Liver (tissue), 9 donors: Measurements from ENCODE around the gene SAYSD1. TPM values are rescaled to one million over a fixed set of nuclear protein-coding genes. Genes with fewer than 3 reads are reported as not detected.

Experiments
- DNase-seq: peaks from one replicate; pipeline ENCODE4 v3.0.0-alpha.2; 2017; ENCODE audit warnings: low spot score
- H3K27ac ChIP-seq, 2 donors: one replicate each; pipeline ENCODE4 v1.7.0; 2013; ENCODE audit warnings: inconsistent platforms in 2 of 2, low read length in 2 of 2, control low read depth in 1 of 2, low read depth in 1 of 2, mild to moderate bottlenecking in 1 of 2
- H3K27me3 ChIP-seq, 4 donors: one replicate each; pipeline versions ENCODE4 v1.6.1 to v1.7.0; 2013; ENCODE audit warnings: low read length in 3 of 4, inconsistent platforms in 1 of 4, mild to moderate bottlenecking in 1 of 4, moderate library complexity in 1 of 4; ENCODE audit not compliant: control insufficient read depth in 4 of 4, insufficient read depth in 4 of 4
- H3K36me3 ChIP-seq, 4 donors: one replicate each; pipeline versions ENCODE4 v1.6.1 to v1.7.0; 2013; ENCODE audit warnings: low read length in 3 of 4, mild to moderate bottlenecking in 3 of 4, low read depth in 1 of 4, moderate library complexity in 1 of 4; ENCODE audit not compliant: control insufficient read depth in 4 of 4, insufficient read depth in 3 of 4
- H3K4me1 ChIP-seq, 4 donors: one replicate each; pipeline versions ENCODE4 v1.6.1 to v1.7.0; 2013; ENCODE audit warnings: low read length in 3 of 4, mild to moderate bottlenecking in 3 of 4, moderate library complexity in 1 of 4; ENCODE audit not compliant: control insufficient read depth in 4 of 4, insufficient read depth in 4 of 4
- H3K4me3 ChIP-seq, 3 donors: one replicate each; pipeline versions ENCODE4 v1.6.1 to v1.7.0; 2013; ENCODE audit warnings: low read length in 3 of 3, control low read depth in 1 of 3, low read depth in 1 of 3, mild to moderate bottlenecking in 1 of 3
- H3K9ac ChIP-seq, 2 donors: one replicate each; pipeline ENCODE4 v1.7.0; 2013; ENCODE audit warnings: low read length in 2 of 2, mild to moderate bottlenecking in 2 of 2, moderate library complexity in 2 of 2, control low read depth in 1 of 2, low read depth in 1 of 2
- H3K9me3 ChIP-seq, 4 donors: one replicate each; pipeline versions ENCODE4 v1.6.1 to v1.7.0; 2013; ENCODE audit warnings: low read length in 3 of 4; ENCODE audit not compliant: control insufficient read depth in 4 of 4
- EGR1 ChIP-seq, 2 donors: IDR thresholded peaks; 2 replicates each; pipeline ENCODE4 v1.6.1; 2016 to 2018; ENCODE audit warnings: antibody characterized with exemption in 2 of 2, low read depth in 2 of 2
- FOXA1 ChIP-seq: IDR thresholded peaks from 2 replicates; pipeline ENCODE4 v1.6.1; 2016; ENCODE audit warnings: antibody characterized with exemption
- FOXA2 ChIP-seq: IDR thresholded peaks from 2 replicates; pipeline ENCODE4 v1.6.1; 2016; ENCODE audit warnings: antibody characterized with exemption
- GABPA ChIP-seq, 2 donors: IDR thresholded peaks in 1 of 2; conservative IDR thresholded peaks in 1 of 2; 2 replicates each; pipeline ENCODE4 v1.6.1; 2016; ENCODE audit warnings: antibody characterized with exemption in 2 of 2, mild to moderate bottlenecking in 1 of 2, moderate library complexity in 1 of 2
- HNF4A ChIP-seq, 2 donors: conservative IDR thresholded peaks; 2 replicates each; pipeline ENCODE4 v1.6.1; 2016; ENCODE audit warnings: antibody characterized with exemption in 2 of 2, mild to moderate bottlenecking in 2 of 2
- HNF4G ChIP-seq: IDR thresholded peaks from 2 replicates; pipeline ENCODE4 v1.6.1; 2016; ENCODE audit warnings: antibody characterized with exemption
- JUND ChIP-seq, 2 donors: IDR thresholded peaks; 2 replicates each; pipeline ENCODE4 v1.6.1; 2016; ENCODE audit warnings: antibody characterized with exemption in 2 of 2
- NR2F2 ChIP-seq: IDR thresholded peaks from 2 replicates; pipeline ENCODE4 v1.6.1; 2016; ENCODE audit warnings: antibody characterized with exemption
- RAD21 ChIP-seq, 2 donors: IDR thresholded peaks; 2 replicates each; pipeline ENCODE4 v1.6.1; 2016; ENCODE audit warnings: antibody characterized with exemption in 2 of 2, mild to moderate bottlenecking in 2 of 2
- RXRA ChIP-seq, 2 donors: IDR thresholded peaks; 2 replicates each; pipeline ENCODE4 v1.6.1; 2017 to 2018; ENCODE audit warnings: antibody characterized with exemption in 2 of 2, mild to moderate bottlenecking in 1 of 2
- SP1 ChIP-seq: IDR thresholded peaks from 2 replicates; pipeline ENCODE4 v1.6.1; 2018; ENCODE audit warnings: antibody characterized with exemption, mild to moderate bottlenecking
- TAF1 ChIP-seq: conservative IDR thresholded peaks from 2 replicates; pipeline ENCODE4 v1.6.1; 2016; ENCODE audit warnings: antibody characterized with exemption, mild to moderate bottlenecking
- YY1 ChIP-seq: IDR thresholded peaks from 2 replicates; pipeline ENCODE4 v1.6.1; 2016; ENCODE audit warnings: antibody characterized with exemption, mild to moderate bottlenecking
- WGBS: extraction: QIAGEN DNeasy Blood & Tissue Kit; methylation state at CpG from one replicate; pipeline ENCODE4 v1.1.7; 2013; 5-methylcytosine and 5-hydroxymethylcytosine counted together
- polyA plus RNA-seq, 2 donors: library from polyadenylated mRNA; stranded (reverse) in 1 of 2; unstranded in 1 of 2; fragments of 200-250 nt in 1 of 2; fragments of >200 nt in 1 of 2; fragmentation: Nextera tagmentation in 1 of 2; extraction: Ambion mirVana in 1 of 2; gene quantifications; one replicate each; pipeline versions ENCODE4 v1.2.1 to v1.2.3, GENCODE V29; 2013 to 2015
- total RNA-seq, 2 donors: library from RNA; depleted of rRNA; stranded (reverse); fragments of >200 nt; gene quantifications; one replicate each; pipeline ENCODE4 v1.2.3, GENCODE V29; 2014
- TF ChIP-seq, protein P1 (sequence below): IDR thresholded peaks from 2 replicates; pipeline ENCODE4 v1.6.1; 2016; ENCODE audit warnings: antibody characterized with exemption, mild to moderate bottlenecking
- TF ChIP-seq, protein P2 (sequence below): IDR thresholded peaks from 2 replicates; pipeline ENCODE4 v1.6.1; 2016; ENCODE audit warnings: antibody characterized with exemption
- TF ChIP-seq, protein P3 (sequence below): IDR thresholded peaks from 2 replicates; pipeline ENCODE4 v1.6.1; 2016; ENCODE audit warnings: antibody characterized with exemption
- TF ChIP-seq, protein P4 (sequence below): IDR thresholded peaks from 2 replicates; pipeline ENCODE4 v1.6.1; 2016; ENCODE audit warnings: antibody characterized with exemption
- TF ChIP-seq, protein P5 (sequence below): fragments of 150-350 bp; IDR thresholded peaks from 2 replicates; pipeline ENCODE4 v1.5.1; 2017; ENCODE audit warnings: improper control_type of control experiment, low read depth, low read length; ENCODE audit not compliant: missing input control
- donor health status: healthy.
- donor health status: healthy.
- donor health status: healthy.
- donor health status: healthy.
- donor health status: healthy.

The SAYSD1 gene
- total and polyA plus RNA-seq, 4 donors, result 6.5 to 12.2 (median 9.3) TPM

DNA sequence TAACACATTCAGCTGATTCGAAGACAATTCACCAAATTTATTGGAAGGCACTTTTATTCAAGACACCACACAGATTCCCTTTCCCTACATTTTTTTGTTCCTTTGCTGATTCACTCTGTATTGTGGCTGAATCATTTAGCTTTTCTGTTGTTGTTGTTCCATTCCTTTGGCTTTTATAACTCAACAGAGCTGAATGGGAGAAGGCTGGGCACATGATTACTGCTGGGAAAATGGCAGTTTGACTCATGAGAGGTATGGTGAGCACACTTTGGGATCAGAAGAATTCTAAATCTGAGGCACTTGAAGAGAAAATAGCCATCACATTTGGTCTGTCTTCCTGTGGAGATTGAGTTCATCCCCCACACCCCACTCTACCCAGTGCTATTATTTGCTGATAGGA lies 15.7 kb upstream of the SAYSD1 start:
- H3K36me3 ChIP-seq, result no peaks in the 10 kb centered on the region
- no peak overlapping the region for H3K27ac ChIP-seq
- no peak for DNase-seq
- no peak overlapping the region for H3K4me3 ChIP-seq
- H3K9ac ChIP-seq, result no peak overlapping the region
- no peaks in the 10 kb centered on the region for H3K4me1 ChIP-seq
- no peak for TF ChIP-seq FOXA1
- no peaks in the 10 kb centered on the region for H3K27me3 ChIP-seq
- no peaks in the 10 kb centered on the region for H3K9me3 ChIP-seq
- WGBS, result 84% methylated on average over 1 of the region's 1 CpG

DNA sequence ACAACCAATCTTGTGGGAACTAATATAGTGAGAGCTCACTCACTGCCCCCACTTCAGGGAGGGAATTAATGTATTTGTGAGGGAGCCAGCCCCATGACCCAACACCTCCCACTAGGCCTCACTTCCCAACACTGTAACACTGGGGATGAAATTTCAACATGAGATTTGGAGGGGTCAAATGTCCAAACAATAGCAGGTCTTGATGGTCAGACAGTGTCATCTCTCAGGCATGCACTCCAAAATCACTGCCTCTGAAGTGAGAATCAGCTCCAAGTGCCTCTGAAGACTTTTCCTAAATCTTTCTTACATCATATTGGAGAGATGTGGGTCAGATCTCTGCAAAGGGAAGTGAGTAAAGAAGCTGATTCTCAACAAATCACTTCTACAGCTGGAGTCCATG lies 13.8 kb upstream of the SAYSD1 start:
- H3K27ac ChIP-seq, result no peak overlapping the region
- no peaks in the 10 kb centered on the region for H3K36me3 ChIP-seq
- TF ChIP-seq YY1 (no peak), HNF4G (no peak), SP1 (no peak), EGR1 (IDR thresholded peaks at IDR 0.05; ENCODE audit: low read depth in 2 of 2) (no peak), JUND (IDR thresholded peaks at IDR 0.05) (no peak), NR2F2 (no peak), FOXA1 (no peak), RXRA (IDR thresholded peaks at IDR 0.05) (no peak), TAF1 (no peak), GABPA (IDR thresholded peaks at IDR 0.05 in 1 of 2, conservative IDR thresholded peaks at IDR 0.05 in 1 of 2) (no peak), HNF4A (conservative IDR thresholded peaks at IDR 0.05) (no peak), RAD21 (IDR thresholded peaks at IDR 0.05) (no peak), FOXA2 (no peak)
- TF ChIP-seq, protein P1, sequence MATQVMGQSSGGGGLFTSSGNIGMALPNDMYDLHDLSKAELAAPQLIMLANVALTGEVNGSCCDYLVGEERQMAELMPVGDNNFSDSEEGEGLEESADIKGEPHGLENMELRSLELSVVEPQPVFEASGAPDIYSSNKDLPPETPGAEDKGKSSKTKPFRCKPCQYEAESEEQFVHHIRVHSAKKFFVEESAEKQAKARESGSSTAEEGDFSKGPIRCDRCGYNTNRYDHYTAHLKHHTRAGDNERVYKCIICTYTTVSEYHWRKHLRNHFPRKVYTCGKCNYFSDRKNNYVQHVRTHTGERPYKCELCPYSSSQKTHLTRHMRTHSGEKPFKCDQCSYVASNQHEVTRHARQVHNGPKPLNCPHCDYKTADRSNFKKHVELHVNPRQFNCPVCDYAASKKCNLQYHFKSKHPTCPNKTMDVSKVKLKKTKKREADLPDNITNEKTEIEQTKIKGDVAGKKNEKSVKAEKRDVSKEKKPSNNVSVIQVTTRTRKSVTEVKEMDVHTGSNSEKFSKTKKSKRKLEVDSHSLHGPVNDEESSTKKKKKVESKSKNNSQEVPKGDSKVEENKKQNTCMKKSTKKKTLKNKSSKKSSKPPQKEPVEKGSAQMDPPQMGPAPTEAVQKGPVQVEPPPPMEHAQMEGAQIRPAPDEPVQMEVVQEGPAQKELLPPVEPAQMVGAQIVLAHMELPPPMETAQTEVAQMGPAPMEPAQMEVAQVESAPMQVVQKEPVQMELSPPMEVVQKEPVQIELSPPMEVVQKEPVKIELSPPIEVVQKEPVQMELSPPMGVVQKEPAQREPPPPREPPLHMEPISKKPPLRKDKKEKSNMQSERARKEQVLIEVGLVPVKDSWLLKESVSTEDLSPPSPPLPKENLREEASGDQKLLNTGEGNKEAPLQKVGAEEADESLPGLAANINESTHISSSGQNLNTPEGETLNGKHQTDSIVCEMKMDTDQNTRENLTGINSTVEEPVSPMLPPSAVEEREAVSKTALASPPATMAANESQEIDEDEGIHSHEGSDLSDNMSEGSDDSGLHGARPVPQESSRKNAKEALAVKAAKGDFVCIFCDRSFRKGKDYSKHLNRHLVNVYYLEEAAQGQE, result no peak
- TF ChIP-seq, protein P2, sequence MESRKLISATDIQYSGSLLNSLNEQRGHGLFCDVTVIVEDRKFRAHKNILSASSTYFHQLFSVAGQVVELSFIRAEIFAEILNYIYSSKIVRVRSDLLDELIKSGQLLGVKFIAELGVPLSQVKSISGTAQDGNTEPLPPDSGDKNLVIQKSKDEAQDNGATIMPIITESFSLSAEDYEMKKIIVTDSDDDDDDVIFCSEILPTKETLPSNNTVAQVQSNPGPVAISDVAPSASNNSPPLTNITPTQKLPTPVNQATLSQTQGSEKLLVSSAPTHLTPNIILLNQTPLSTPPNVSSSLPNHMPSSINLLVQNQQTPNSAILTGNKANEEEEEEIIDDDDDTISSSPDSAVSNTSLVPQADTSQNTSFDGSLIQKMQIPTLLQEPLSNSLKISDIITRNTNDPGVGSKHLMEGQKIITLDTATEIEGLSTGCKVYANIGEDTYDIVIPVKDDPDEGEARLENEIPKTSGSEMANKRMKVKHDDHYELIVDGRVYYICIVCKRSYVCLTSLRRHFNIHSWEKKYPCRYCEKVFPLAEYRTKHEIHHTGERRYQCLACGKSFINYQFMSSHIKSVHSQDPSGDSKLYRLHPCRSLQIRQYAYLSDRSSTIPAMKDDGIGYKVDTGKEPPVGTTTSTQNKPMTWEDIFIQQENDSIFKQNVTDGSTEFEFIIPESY, result no peak
- TF ChIP-seq, protein P3, sequence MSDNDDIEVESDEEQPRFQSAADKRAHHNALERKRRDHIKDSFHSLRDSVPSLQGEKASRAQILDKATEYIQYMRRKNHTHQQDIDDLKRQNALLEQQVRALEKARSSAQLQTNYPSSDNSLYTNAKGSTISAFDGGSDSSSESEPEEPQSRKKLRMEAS, result no peak
- TF ChIP-seq, protein P4, sequence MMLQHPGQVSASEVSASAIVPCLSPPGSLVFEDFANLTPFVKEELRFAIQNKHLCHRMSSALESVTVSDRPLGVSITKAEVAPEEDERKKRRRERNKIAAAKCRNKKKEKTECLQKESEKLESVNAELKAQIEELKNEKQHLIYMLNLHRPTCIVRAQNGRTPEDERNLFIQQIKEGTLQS, result no peak
- TF ChIP-seq, protein P5, sequence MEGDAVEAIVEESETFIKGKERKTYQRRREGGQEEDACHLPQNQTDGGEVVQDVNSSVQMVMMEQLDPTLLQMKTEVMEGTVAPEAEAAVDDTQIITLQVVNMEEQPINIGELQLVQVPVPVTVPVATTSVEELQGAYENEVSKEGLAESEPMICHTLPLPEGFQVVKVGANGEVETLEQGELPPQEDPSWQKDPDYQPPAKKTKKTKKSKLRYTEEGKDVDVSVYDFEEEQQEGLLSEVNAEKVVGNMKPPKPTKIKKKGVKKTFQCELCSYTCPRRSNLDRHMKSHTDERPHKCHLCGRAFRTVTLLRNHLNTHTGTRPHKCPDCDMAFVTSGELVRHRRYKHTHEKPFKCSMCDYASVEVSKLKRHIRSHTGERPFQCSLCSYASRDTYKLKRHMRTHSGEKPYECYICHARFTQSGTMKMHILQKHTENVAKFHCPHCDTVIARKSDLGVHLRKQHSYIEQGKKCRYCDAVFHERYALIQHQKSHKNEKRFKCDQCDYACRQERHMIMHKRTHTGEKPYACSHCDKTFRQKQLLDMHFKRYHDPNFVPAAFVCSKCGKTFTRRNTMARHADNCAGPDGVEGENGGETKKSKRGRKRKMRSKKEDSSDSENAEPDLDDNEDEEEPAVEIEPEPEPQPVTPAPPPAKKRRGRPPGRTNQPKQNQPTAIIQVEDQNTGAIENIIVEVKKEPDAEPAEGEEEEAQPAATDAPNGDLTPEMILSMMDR, result no peak
- no peaks in the 10 kb centered on the region for H3K27me3 ChIP-seq
- H3K4me1 ChIP-seq, result no peaks in the 10 kb centered on the region
- no peak for DNase-seq
- H3K9ac ChIP-seq, result no peak overlapping the region
- H3K4me3 ChIP-seq, result no peak overlapping the region
- H3K9me3 ChIP-seq, result no peaks in the 10 kb centered on the region
